B cell (primary cell): ENCODE results near the gene TPP2. TPM values are rescaled to one million over a fixed set of nuclear protein-coding genes. Genes with fewer than 3 reads are reported as not detected.

Source experiments
- ATAC-seq: fragments of 200-7000 bp; cut with Tn5 transposase; one replicate; pipeline ENCODE4 v1.10.0; 2021; ENCODE audit warnings: low read depth, mild to moderate bottlenecking, moderate number of reproducible peaks, moderate library complexity
- CTCF ChIA-PET: fragments of 350-600 bp; sonication (Branson Sonifier 250); formaldehyde crosslinking; loops from one replicate; lab custom pipeline; 2021; ENCODE audit warnings: antibody characterized with exemption, inconsistent platforms; lab: Charles Lee
- POLR2A ChIA-PET: fragments of 350-600 bp; sonication (Branson Sonifier 250); formaldehyde crosslinking; loops from one replicate; lab custom pipeline; 2021; ENCODE audit warnings: antibody characterized with exemption; lab: Charles Lee
- DNase-seq: peaks from one replicate; pipeline ENCODE4 v3.0.0; 2013
- H2AFZ ChIP-seq: 2 replicates; pipeline ENCODE4 v1.6.1; 2012; ENCODE audit warnings: mild to moderate bottlenecking, low read depth, low read length; ENCODE audit not compliant: insufficient read depth, poor library complexity, severe bottlenecking
- H3K27ac ChIP-seq, 2 donors: 1 replicate in 1 of 2; 2 replicates in 1 of 2; pipeline ENCODE4 v1.5.1; 2012 to 2013; ENCODE audit warnings: low read length in 2 of 2, mild to moderate bottlenecking in 2 of 2, moderate library complexity in 1 of 2
- H3K27me3 ChIP-seq, 4 experiments: fragments of 200-600 bp in 1 of 4; sonication (generic) in 1 of 4; replicated peaks in 1 of 4; 1 replicate in 2 of 4; 2 replicates in 2 of 4; pipeline versions ENCODE4 v1.6.1 to v1.7.0; 2013 to 2016; ENCODE audit warnings: low read length in 3 of 4, mild to moderate bottlenecking in 2 of 4, mixed read lengths in 1 of 4, moderate library complexity in 1 of 4; ENCODE audit not compliant: insufficient read depth in 4 of 4, control insufficient read depth in 3 of 4; ENCODE audit errors: control extremely low read depth in 1 of 4
- H3K36me3 ChIP-seq, 2 experiments: replicated peaks in 1 of 2; 1 replicate in 1 of 2; 2 replicates in 1 of 2; pipeline versions ENCODE4 v1.6.1 to v1.7.1; 2013; ENCODE audit warnings: low read length in 1 of 2; ENCODE audit not compliant: insufficient read depth in 2 of 2, control insufficient read depth in 1 of 2; ENCODE audit errors: control extremely low read depth in 1 of 2, extremely low read depth in 1 of 2
- H3K4me1 ChIP-seq, 2 donors: fragments of 200-600 bp in 1 of 2; sonication (generic) in 1 of 2; 1 replicate in 1 of 2; 2 replicates in 1 of 2; pipeline versions ENCODE4 v1.5.1 to v1.6.1; 2013 to 2017; ENCODE audit warnings: low read length in 2 of 2; ENCODE audit not compliant: control insufficient read depth in 2 of 2, insufficient read depth in 2 of 2
- H3K4me2 ChIP-seq: replicated peaks from 2 replicates; pipeline ENCODE3; 2012; ENCODE audit warnings: mild to moderate bottlenecking, low read depth, low read length; ENCODE audit not compliant: poor library complexity, severe bottlenecking
- H3K4me3 ChIP-seq, 5 experiments: fragments of 200-600 bp in 1 of 5; sonication (generic) in 1 of 5; 1 replicate in 3 of 5; 2 replicates in 2 of 5; pipeline versions ENCODE4 v1.5.1 to v1.7.0; 2011 to 2016; ENCODE audit warnings: low read length in 4 of 5, mild to moderate bottlenecking in 4 of 5, low read depth in 2 of 5, control low read depth in 1 of 5, moderate library complexity in 1 of 5; ENCODE audit not compliant: insufficient read depth in 1 of 5; ENCODE audit errors: control extremely low read depth in 1 of 5, extremely low read depth in 1 of 5
- H3K79me2 ChIP-seq: fragments of 200-600 bp; sonication (generic); one replicate; pipeline ENCODE4 v1.6.0; 2016; ENCODE audit warnings: low read length; ENCODE audit not compliant: control insufficient read depth, insufficient read depth
- H3K9ac ChIP-seq: fragments of 200-600 bp; sonication (generic); 2 replicates; pipeline ENCODE4 v1.6.1; 2017; ENCODE audit warnings: mild to moderate bottlenecking, low read length, moderate library complexity
- H3K9me3 ChIP-seq, 3 donors: one replicate each; pipeline versions ENCODE4 v1.6.1 to v1.7.1; 2013; ENCODE audit warnings: low read length in 2 of 3; ENCODE audit not compliant: control insufficient read depth in 2 of 3, insufficient read depth in 1 of 3; ENCODE audit errors: control extremely low read depth in 1 of 3
- H4K20me1 ChIP-seq: 2 replicates; pipeline ENCODE4 v1.6.0; 2012; ENCODE audit warnings: mild to moderate bottlenecking, low read length; ENCODE audit not compliant: insufficient read depth, control insufficient read depth, poor library complexity, severe bottlenecking
- H3K27ac Mint-ChIP-seq: one replicate; pipeline ENCODE4 v1.8.0; 2021; ENCODE audit warnings: mixed read lengths
- H3K27me3 Mint-ChIP-seq: one replicate; pipeline ENCODE4 v1.8.0; 2021; ENCODE audit warnings: mixed read lengths
- H3K4me1 Mint-ChIP-seq: one replicate; pipeline ENCODE4 v1.8.0; 2021; ENCODE audit warnings: mixed read lengths
- H3K4me3 Mint-ChIP-seq: one replicate; pipeline ENCODE4 v1.8.0; 2021; ENCODE audit warnings: mixed read lengths
- H3K9me3 Mint-ChIP-seq: one replicate; pipeline ENCODE4 v1.8.0; 2022; ENCODE audit warnings: mixed read lengths; ENCODE audit not compliant: insufficient read depth
- CTCF ChIP-seq: fragments of 200-600 bp; IDR thresholded peaks from one replicate; pipeline ENCODE4 v1.8.0; 2022; ENCODE audit warnings: antibody characterized with exemption, mild to moderate bottlenecking
- EZH2 ChIP-seq: IDR thresholded peaks from 2 replicates; pipeline ENCODE4 v1.6.1; 2012; ENCODE audit warnings: borderline replicate concordance, low read depth, mild to moderate bottlenecking, moderate library complexity, low read length; ENCODE audit not compliant: insufficient read depth, poor library complexity, severe bottlenecking
- WGBS: methylation state at CpG from one replicate; pipeline ENCODE4 v1.1.5; 2013; ENCODE audit warnings: missing lambda C conversion rate; ENCODE audit not compliant: insufficient coverage; 5-methylcytosine and 5-hydroxymethylcytosine counted together
- intact Hi-C: fragments of 100-400 bp; cut with micrococcal nuclease; formaldehyde crosslinking; loops from one replicate; pipeline ENCODE4 v1.10.0; 2022
- polyA plus RNA-seq: library from polyadenylated mRNA; depleted of rRNA; stranded (reverse); fragments of >200 nt; gene quantifications from 2 replicates; pipeline ENCODE4 v1.2.3, GENCODE V29; 2012
- total RNA-seq, 2 donors: library from RNA; stranded (reverse); fragments of 120-200 nt in 1 of 2; gene quantifications; 1 replicate in 1 of 2; 2 replicates in 1 of 2; pipeline versions ENCODE4 v1.2.3 to v1.2.4, GENCODE V29; 2013 to 2022

The TPP2 gene
- total and polyA plus RNA-seq, 2 donors (not counting 1 experiment from before 2014, with no cell fraction given): 22.1 to 51.1 TPM

DNA sequence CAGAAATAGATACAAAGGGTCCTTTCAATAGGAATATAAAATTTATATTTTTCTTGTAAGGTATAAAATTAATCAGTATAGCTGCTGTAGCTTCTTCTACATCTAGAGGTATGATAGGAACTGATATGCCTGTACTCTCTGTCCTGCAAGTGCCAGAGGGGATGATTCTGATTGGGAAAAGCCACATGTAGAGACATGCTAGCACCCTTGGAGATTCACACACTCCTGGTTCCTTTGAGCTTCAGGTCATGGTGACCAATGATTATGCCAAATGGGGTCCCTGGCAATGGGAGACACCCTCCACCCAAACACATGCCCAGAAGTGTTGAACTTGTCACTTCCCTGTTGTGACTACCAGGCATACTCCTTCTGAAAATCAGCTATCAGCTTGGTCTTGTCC lies 112.8 kb downstream of the TPP2 start:
- peaks cover 14% of the 10 kb centered on the region for H3K27me3 Mint-ChIP-seq
- ATAC-seq (no peak), DNase-seq (no peak)
- H3K27ac ChIP-seq: no peak overlapping the region
- H3K4me3 Mint-ChIP-seq: no peak overlapping the region
- H2AFZ ChIP-seq: no peak overlapping the region
- H3K4me1 Mint-ChIP-seq: no peaks in the 10 kb centered on the region
- H3K79me2 ChIP-seq: no peaks in the 10 kb centered on the region
- no peak overlapping the region for H3K4me2 ChIP-seq
- peaks cover 0 to 3% (median 0%) of the 10 kb centered on the region in 4 experiments for H3K27me3 ChIP-seq
- H3K9me3 ChIP-seq: peaks cover 0 to 5% (median 4%) of the 10 kb centered on the region in 3 donors
- H4K20me1 ChIP-seq: no peaks in the 10 kb centered on the region
- no peaks in the 10 kb centered on the region for H3K4me1 ChIP-seq
- intact Hi-C loops: no loop called here
- no peaks in the 10 kb centered on the region for H3K36me3 ChIP-seq
- no peak overlapping the region for H3K27ac Mint-ChIP-seq
- ChIA-PET CTCF (no interaction called here), POLR2A (no interaction called here)
- H3K9ac ChIP-seq: no peak overlapping the region
- no peak for TF ChIP-seq EZH2
- no peak for TF ChIP-seq CTCF
- H3K9me3 Mint-ChIP-seq: peaks cover 4% of the 10 kb centered on the region
- no peak overlapping the region for H3K4me3 ChIP-seq

DNA sequence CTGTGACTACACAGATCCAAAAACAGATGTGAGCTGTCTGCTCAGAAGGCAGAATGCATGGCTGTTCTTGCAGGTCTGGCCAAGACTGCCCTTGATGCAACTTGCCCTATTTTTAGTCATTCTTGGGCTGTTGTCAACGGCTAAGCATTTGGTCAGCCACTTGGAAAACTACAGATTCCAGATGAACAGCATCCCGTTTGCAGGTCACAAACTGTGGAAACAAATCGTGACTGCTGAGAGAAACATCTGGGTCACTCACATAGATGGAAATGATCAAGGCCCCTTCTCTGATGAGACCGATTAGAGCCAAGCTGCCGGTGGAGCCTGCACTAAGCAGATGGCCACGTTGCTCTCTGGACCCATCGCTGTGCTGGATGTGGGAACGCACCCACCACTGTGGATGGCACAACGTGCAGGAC lies 113.5 kb downstream of the TPP2 start:
- no peaks in the 10 kb centered on the region for H3K4me1 Mint-ChIP-seq

More for the DNA sequence above, 113.5 kb downstream of the TPP2 start:
- H3K4me2 ChIP-seq: no peak overlapping the region
- intact Hi-C loops: no loop called here
- ChIA-PET POLR2A (no interaction called here), CTCF (no interaction called here)
- H3K9me3 ChIP-seq: peaks cover 0 to 5% (median 4%) of the 10 kb centered on the region in 3 donors
- no peak overlapping the region for H2AFZ ChIP-seq
- TF ChIP-seq CTCF: no peak
- ATAC-seq (no peak), DNase-seq (no peak)
- H3K79me2 ChIP-seq: no peaks in the 10 kb centered on the region
- no peaks in the 10 kb centered on the region for H3K4me1 ChIP-seq
- no peaks in the 10 kb centered on the region for H4K20me1 ChIP-seq
- Mint-ChIP-seq H3K9me3 (peaks cover 4% of the 10 kb centered on the region), H3K27me3 (peaks cover 10% of the 10 kb centered on the region), H3K4me3 (no peak overlapping the region), H3K27ac (no peak overlapping the region)
- H3K9ac ChIP-seq: no peak overlapping the region
- no peak overlapping the region for H3K4me3 ChIP-seq
- H3K27me3 ChIP-seq: peaks cover 0 to 3% (median 0%) of the 10 kb centered on the region in 4 experiments
- H3K36me3 ChIP-seq: no peaks in the 10 kb centered on the region
- H3K27ac ChIP-seq: no peak overlapping the region
- WGBS: 87% methylated on average over 9 of the region's 9 CpGs
